Measurements from ENCODE around the gene GPR132. TPM values are rescaled to one million over a fixed set of nuclear protein-coding genes. Genes with fewer than 3 reads are reported as not detected.

The GPR132 gene
- total and polyA plus RNA-seq, 2 of the 13 experiments (the other 11 are each of a cell fraction or from before 2014, with no cell fraction given), result not detected

GRCh38 chr14:105086833-105087307 is 21.6 kb upstream of the GPR132 start (continued):
- no peak for TF ChIP-seq ZNF326 (CRISPR knock-in tag; IDR thresholded peaks at IDR 0.05; ENCODE audit: borderline replicate concordance)
- TF ChIP-seq KDM6A (CRISPR knock-in tag; IDR thresholded peaks at IDR 0.05; ENCODE audit: low read depth), result no peak
- TF ChIP-seq DDIT3 (CRISPR knock-in tag; IDR thresholded peaks at IDR 0.05), result no peak
- peak; percentile 28; the same call in 1 of the 2 replicates for TF ChIP-seq RXRA (CRISPR knock-in tag; IDR thresholded peaks at IDR 0.05)
- no peak for TF ChIP-seq NRL (CRISPR knock-in tag; IDR thresholded peaks at IDR 0.05; ENCODE audit: borderline replicate concordance)
- TF ChIP-seq ZBTB14 (CRISPR knock-in tag; IDR thresholded peaks at IDR 0.05), result peak; percentile 63
- TF ChIP-seq TFDP1 (CRISPR knock-in tag; IDR thresholded peaks at IDR 0.05; ENCODE audit: borderline replicate concordance), result peak; percentile 58; the same call in 1 of the 2 replicates
- TF ChIP-seq TFDP2 (CRISPR knock-in tag; IDR thresholded peaks at IDR 0.05), result 0 out of 2 replicates have a peak, but pooled peaks have one; percentile 31
- no peak for TF ChIP-seq ZNF609 (CRISPR knock-in tag; IDR thresholded peaks at IDR 0.05; ENCODE audit: borderline replicate concordance)
- peak; percentile 59; the same call in 1 of the 2 replicates for TF ChIP-seq GABPB1 (CRISPR knock-in tag; IDR thresholded peaks at IDR 0.05)
- TF ChIP-seq HNF4A (CRISPR knock-in tag; IDR thresholded peaks at IDR 0.05), result no peak
- no peak for TF ChIP-seq ZNF558 (CRISPR knock-in tag; IDR thresholded peaks at IDR 0.05; ENCODE audit: borderline replicate concordance)
- no peak for TF ChIP-seq TOE1 (CRISPR knock-in tag; IDR thresholded peaks at IDR 0.05)
- no peak for TF ChIP-seq ATM (IDR thresholded peaks at IDR 0.05; ENCODE audit: borderline replicate concordance)
- peak; percentile 49; the same call in 1 of the 2 replicates for TF ChIP-seq PATZ1 (CRISPR knock-in tag; IDR thresholded peaks at IDR 0.05)
- TF ChIP-seq ZNF713 (CRISPR knock-in tag; IDR thresholded peaks at IDR 0.05), result no peak
- no peak for TF ChIP-seq ZBTB37 (CRISPR knock-in tag; IDR thresholded peaks at IDR 0.05)

Data from HepG2 (cell line).